Hematopoietic multipotent progenitor cell treated with erythropoietin and hydrocortisone succinate and interleukin-3 and kit ligand, for 4 days (in vitro differentiated cells): ENCODE results near the gene INPP5A.
"Not testable (repeated sequence)": the region's sequence is repeated elsewhere in the genome, so short reads cannot be mapped to it uniquely, and the experiment has no call there.

Source experiments
- DNase-seq: peaks from one replicate; pipeline ENCODE4 v3.0.0-alpha.2; 2015

The INPP5A gene

GRCh38 chr10:132776821-132777220 lies 239.2 kb downstream of the INPP5A start:
- DNase-seq: no peak

- DNase-seq: no peak
These were observed 239.9 kb downstream of the INPP5A start for GRCh38 chr10:132777441-132777840.

GRCh38 chr10:132779549-132780294 lies 242.1 kb downstream of the INPP5A start:
- no peak for DNase-seq

GRCh38 chr10:132780356-132780755 lies 242.8 kb downstream of the INPP5A start:
- DNase-seq: no peak

- DNase-seq: no peak
These were observed 244.0 kb downstream of the INPP5A start for GRCh38 chr10:132781556-132781955.

GRCh38 chr10:132783165-132783939 lies 245.8 kb downstream of the INPP5A start:
- no peak for DNase-seq

GRCh38 chr10:132783940-132784865 lies 246.6 kb downstream of the INPP5A start:
- DNase-seq: no peak

- DNase-seq: peak; percentile 22
These were observed 247.5 kb downstream of the INPP5A start for GRCh38 chr10:132784866-132785722.

GRCh38 chr10:132785723-132786475 lies 248.3 kb downstream of the INPP5A start, which contains the start of gene NKX6-2:
NKX6-2 (minus strand) TSS chr10:132786147; CDS start chr10:132785948, 199 bp downstream.
- DNase-seq: peak; percentile 28

- no peak for DNase-seq
These were observed 248.9 kb downstream of the INPP5A start for GRCh38 chr10:132786476-132786883.

- DNase-seq: no peak
These were observed 249.4 kb downstream of the INPP5A start for GRCh38 chr10:132786884-132787494.

GRCh38 chr10:132787495-132788179 lies 250.1 kb downstream of the INPP5A start:
- peak; percentile 35 for DNase-seq

GRCh38 chr10:132788180-132788830 lies 250.7 kb downstream of the INPP5A start:
- DNase-seq: peak; percentile 43

GRCh38 chr10:132788831-132789219 lies 251.2 kb downstream of the INPP5A start:
- DNase-seq: no peak

- no peak for DNase-seq
These were observed 252.1 kb downstream of the INPP5A start for GRCh38 chr10:132789659-132790148.

GRCh38 chr10:132790470-132790869 lies 252.9 kb downstream of the INPP5A start:
- no peak for DNase-seq

- no peak for DNase-seq
These were observed 253.6 kb downstream of the INPP5A start for GRCh38 chr10:132790934-132791829.

- DNase-seq: not testable (repeated sequence)
These were observed 254.5 kb downstream of the INPP5A start for GRCh38 chr10:132792099-132792498.
